Esophagus muscularis mucosa (tissue), 3 donors: ENCODE results near the gene S100P.
A peak's percentile ranks its signal among the peaks of the same experiment; 100 is the strongest.

ENCODE experiments used
- CTCF ChIP-seq, 3 experiments: fragments of 200-600 bp in 2 of 3; fragments of 450-650 bp in 1 of 3; sonication (generic) in 2 of 3; IDR thresholded peaks; one replicate each; pipeline ENCODE4 v1.5.1; 2017 to 2019; ENCODE audit warnings: antibody characterized with exemption in 3 of 3, mild to moderate bottlenecking in 2 of 3, moderate library complexity in 1 of 3
- POLR2A ChIP-seq: fragments of 450-650 bp; IDR thresholded peaks from one replicate; pipeline ENCODE4 v1.6.1; 2017; ENCODE audit warnings: antibody characterized with exemption, moderate library complexity, mild to moderate bottlenecking, low read depth
- POLR2AphosphoS5 ChIP-seq, 2 donors: sonication (generic); formaldehyde crosslinking; IDR thresholded peaks; one replicate each; pipeline ENCODE4 v1.6.1; 2017; ENCODE audit warnings: antibody characterized with exemption in 2 of 2

GRCh38 chr4:6673660-6674499 is 19.8 kb upstream of the S100P start:
- TF ChIP-seq POLR2AphosphoS5 (IDR thresholded peaks at IDR 0.05) (peak; percentile 82 to 94), POLR2A (no peak), CTCF (IDR thresholded peaks at IDR 0.05) (peak in 1 of 3 experiments; percentile 6)
